AG04450 (cell line): Measurements from ENCODE around the gene FBXL4. TPM values are rescaled to one million over a fixed set of nuclear protein-coding genes. Genes with fewer than 3 reads are reported as not detected.

Experiments used
- CTCF ChIA-PET: fragments of 300-600, 350-600 bp; formaldehyde crosslinking; extraction: SDS; loops from one replicate; lab custom pipeline; 2022; ENCODE audit warnings: antibody characterized with exemption, inconsistent platforms; lab: Charles Lee
- POLR2A ChIA-PET: fragments of 350-600 bp; formaldehyde crosslinking; extraction: SDS; loops from one replicate; lab custom pipeline; 2021; ENCODE audit warnings: antibody characterized with exemption, inconsistent platforms; lab: Yijun Ruan, JAX
- DNase-seq: peaks from one replicate; pipeline ENCODE4 v3.0.0-alpha.2; 2011; ENCODE audit warnings: low read depth, low spot score
- H3K27ac ChIP-seq: one replicate; pipeline ENCODE4 v1.5.1; 2012; ENCODE audit warnings: low read depth, low read length, control low read depth
- H3K27me3 ChIP-seq: one replicate; pipeline ENCODE4 v1.6.0; 2012; ENCODE audit warnings: low read length; ENCODE audit not compliant: control insufficient read depth, insufficient read depth
- H3K4me3 ChIP-seq: 2 replicates; pipeline ENCODE4 v1.5.1; 2011; ENCODE audit warnings: mild to moderate bottlenecking, low read depth, low read length, control low read depth
- H3K9me3 ChIP-seq: 2 replicates; pipeline ENCODE4 v1.5.1; 2012; ENCODE audit warnings: low read length; ENCODE audit not compliant: control insufficient read depth, insufficient read depth
- CTCF ChIP-seq: IDR thresholded peaks from 2 replicates; pipeline ENCODE4 v1.5.1; 2011; ENCODE audit warnings: low read depth, low read length, control low read depth, inconsistent platforms
- polyA plus RNA-seq: library from polyadenylated mRNA; depleted of rRNA; stranded (reverse); fragments of >200 nt; gene quantifications from 2 replicates; pipeline ENCODE4 v1.2.3, GENCODE V29; 2011

Gene FBXL4
- polyA plus RNA-seq, 1 experiment: 20.1 TPM

GRCh38 chr6:98828211-98828788 lies 119.4 kb downstream of the FBXL4 start:
- Histone ChIP-seq H3K9me3 (peaks cover 4% of the 10 kb centered on the region; the same call in 1 of the 2 replicates), H3K27me3 (peaks cover 95% of the 10 kb centered on the region), H3K27ac (no peak overlapping the region), H3K4me3 (no peak overlapping the region)
- ChIA-PET POLR2A (no interaction called here), CTCF (interaction anchor here (2.5 kb wide), 1 partner anchor 18 kb away, joined by 10 read pairs; no protein-coding TSS in a partner anchor)
- no peak for TF ChIP-seq CTCF
- DNase-seq: no peak

- TF ChIP-seq CTCF: no peak
- DNase-seq: no peak
- Histone ChIP-seq H3K4me3 (no peak overlapping the region), H3K27ac (no peak overlapping the region), H3K9me3 (peaks cover 4% of the 10 kb centered on the region; the same call in 1 of the 2 replicates), H3K27me3 (peaks cover 90% of the 10 kb centered on the region)
- CTCF ChIA-PET: no interaction called here
- POLR2A ChIA-PET: no interaction called here
Measured at GRCh38 chr6:98827295-98828159, 120.2 kb downstream of the FBXL4 start.

- DNase-seq: no peak
- ChIA-PET CTCF (no interaction called here), POLR2A (no interaction called here)
- Histone ChIP-seq H3K27me3 (peaks cover 79% of the 10 kb centered on the region), H3K27ac (no peak overlapping the region), H3K9me3 (no peaks in the 10 kb centered on the region; the same call in 1 of the 2 replicates), H3K4me3 (no peak overlapping the region)
- no peak for TF ChIP-seq CTCF
Measured at GRCh38 chr6:98825600-98826230, 122.0 kb downstream of the FBXL4 start.

GRCh38 chr6:98824902-98825599 lies 122.7 kb downstream of the FBXL4 start:
- Histone ChIP-seq H3K27me3 (peaks cover 73% of the 10 kb centered on the region), H3K9me3 (no peaks in the 10 kb centered on the region; the same call in 1 of the 2 replicates), H3K27ac (no peak overlapping the region), H3K4me3 (no peak overlapping the region)
- POLR2A ChIA-PET: no interaction called here
- CTCF ChIA-PET: no interaction called here
- TF ChIP-seq CTCF: no peak
- no peak for DNase-seq
